HG03439 (cell line): ENCODE results near the gene KLHL29.

ENCODE experiments used
- ATAC-seq: cut with Tn5 transposase; IDR thresholded peaks from one replicate; pipeline ENCODE4 v1.9.1; 2021; ENCODE audit warnings: mild to moderate bottlenecking, moderate library complexity; ENCODE audit not compliant: unreplicated experiment

Gene KLHL29

GRCh38 chr2:23664066-23664788 is 279.2 kb downstream of the KLHL29 start:
- no peak for ATAC-seq

- ATAC-seq, result no peak
These were observed 281.4 kb downstream of the KLHL29 start for GRCh38 chr2:23666241-23666979.

- ATAC-seq, result no peak
These were observed 282.0 kb downstream of the KLHL29 start for GRCh38 chr2:23666980-23667357.

GRCh38 chr2:23668756-23669304 is 283.9 kb downstream of the KLHL29 start:
- ATAC-seq, result no peak

GRCh38 chr2:23669413-23670244 is 284.6 kb downstream of the KLHL29 start:
- ATAC-seq, result no peak

- no peak for ATAC-seq
These were observed 285.2 kb downstream of the KLHL29 start for GRCh38 chr2:23670245-23670592.

GRCh38 chr2:23673082-23673481 is 288.1 kb downstream of the KLHL29 start:
- no peak for ATAC-seq

GRCh38 chr2:23673830-23674679 is 289.1 kb downstream of the KLHL29 start:
- no peak for ATAC-seq

GRCh38 chr2:23675506-23675905 is 290.5 kb downstream of the KLHL29 start:
- ATAC-seq, result no peak

GRCh38 chr2:23677836-23678235 is 292.9 kb downstream of the KLHL29 start:
- ATAC-seq, result no peak

- ATAC-seq, result no peak
These were observed 294.1 kb downstream of the KLHL29 start for GRCh38 chr2:23679044-23679443.

- no peak for ATAC-seq
These were observed 296.0 kb downstream of the KLHL29 start for GRCh38 chr2:23680951-23681350.

GRCh38 chr2:23681356-23682140 is 296.6 kb downstream of the KLHL29 start:
- ATAC-seq, result no peak

GRCh38 chr2:23682481-23682880 is 297.5 kb downstream of the KLHL29 start:
- no peak for ATAC-seq

- ATAC-seq, result no peak
These were observed 298.0 kb downstream of the KLHL29 start for GRCh38 chr2:23683001-23683400.

- ATAC-seq, result no peak
These were observed 299.6 kb downstream of the KLHL29 start for GRCh38 chr2:23684395-23685176.

- ATAC-seq, result no peak
These were observed 300.2 kb downstream of the KLHL29 start for GRCh38 chr2:23685181-23685580.

GRCh38 chr2:23685706-23686105 is 300.7 kb downstream of the KLHL29 start:
- no peak for ATAC-seq
